H1 (cell line): ENCODE data around the gene SHANK1. TPM values are rescaled to one million over a fixed set of nuclear protein-coding genes. Genes with fewer than 3 reads are reported as not detected.

Experiments
- CTCF ChIA-PET: fragments of 300-600 bp; sonication (Branson Sonifier 250); formaldehyde crosslinking; loops from one replicate; lab custom pipeline; 2021; ENCODE audit not compliant: partially characterized antibody; lab: Charles Lee
- POLR2A ChIA-PET: fragments of 300-600 bp; sonication (Branson Sonifier 250); formaldehyde crosslinking; loops from one replicate; lab custom pipeline; 2021; ENCODE audit warnings: inconsistent platforms; ENCODE audit not compliant: partially characterized antibody; lab: Charles Lee
- DNase-seq, 2 experiments: peaks; one replicate each; pipeline versions ENCODE4 v3.0.0 to v3.0.0-alpha.2; 2010 to 2022; ENCODE audit warnings: low spot score in 2 of 2, low read depth in 1 of 2, mixed read lengths in 1 of 2
- FAIRE-seq: peaks from 2 replicates; lab custom pipeline; 2011; peaks lifted over from hg19 to GRCh38; lab: Jason Lieb, UNC
- H2AFZ ChIP-seq: 2 replicates; pipeline ENCODE4 v1.8.1; 2012; ENCODE audit warnings: low read length, inconsistent platforms
- H2AK5ac ChIP-seq: 2 replicates; pipeline ENCODE4 v1.6.1; 2013; ENCODE audit warnings: low read depth, low read length
- H2BK120ac ChIP-seq: replicated peaks from 2 replicates; pipeline ENCODE3; 2013; ENCODE audit warnings: low read depth, low read length, inconsistent platforms
- H2BK12ac ChIP-seq: 2 replicates; pipeline ENCODE4 v1.6.1; 2013; ENCODE audit warnings: low read depth, low read length
- H2BK15ac ChIP-seq: 2 replicates; pipeline ENCODE4 v1.6.1; 2013; ENCODE audit warnings: low read length
- H2BK20ac ChIP-seq: 2 replicates; pipeline ENCODE4 v1.6.1; 2013; ENCODE audit warnings: low read length
- H2BK5ac ChIP-seq: 2 replicates; pipeline ENCODE4 v1.6.1; 2013; ENCODE audit warnings: low read depth, low read length
- H3K14ac ChIP-seq: 2 replicates; pipeline ENCODE4 v1.6.1; 2013; ENCODE audit warnings: inconsistent platforms; ENCODE audit not compliant: insufficient read length
- H3K18ac ChIP-seq: 2 replicates; pipeline ENCODE4 v1.6.1; 2013; ENCODE audit warnings: low read length; ENCODE audit errors: extremely low read depth
- H3K23ac ChIP-seq: 2 replicates; pipeline ENCODE4 v1.6.1; 2013; ENCODE audit warnings: inconsistent platforms; ENCODE audit not compliant: insufficient read length
- H3K23me2 ChIP-seq: 2 replicates; pipeline ENCODE4 v1.6.1; 2013; ENCODE audit warnings: low read depth, low read length
- H3K27ac ChIP-seq: 2 replicates; pipeline ENCODE4 v1.6.1; 2011; ENCODE audit warnings: low read depth, low read length, inconsistent platforms
- H3K27me3 ChIP-seq, 4 experiments: replicated peaks in 1 of 4; 1 replicate in 1 of 4; 2 replicates in 3 of 4; pipeline versions ENCODE4 v1.6.1 to v1.8.1; 2011 to 2013; ENCODE audit warnings: low read length in 3 of 4, mild to moderate bottlenecking in 3 of 4, inconsistent platforms in 2 of 4, mixed read lengths in 2 of 4, moderate library complexity in 1 of 4; ENCODE audit not compliant: control insufficient read depth in 3 of 4, insufficient read depth in 3 of 4; ENCODE audit errors: extremely low read depth in 1 of 4
- H3K36me3 ChIP-seq, 4 experiments: 2 replicates each; pipeline versions ENCODE4 v1.6.1 to v1.8.1; 2011 to 2013; ENCODE audit warnings: mild to moderate bottlenecking in 4 of 4, low read length in 3 of 4, moderate library complexity in 2 of 4, control low read depth in 1 of 4, inconsistent platforms in 1 of 4; ENCODE audit not compliant: insufficient read depth in 4 of 4, control insufficient read depth in 2 of 4
- H3K4ac ChIP-seq: replicated peaks from 2 replicates; pipeline ENCODE3; 2013; ENCODE audit warnings: low read length, low read depth, mixed read lengths, inconsistent platforms; ENCODE audit not compliant: insufficient read length
- H3K4me1 ChIP-seq, 4 experiments: replicated peaks in 1 of 4; 1 replicate in 1 of 4; 2 replicates in 3 of 4; pipeline versions ENCODE4 v1.6.1 to v1.8.1; 2011 to 2013; ENCODE audit warnings: low read length in 3 of 4, inconsistent platforms in 2 of 4, mixed read lengths in 1 of 4; ENCODE audit not compliant: insufficient read depth in 4 of 4, control insufficient read depth in 3 of 4
- H3K4me2 ChIP-seq, 2 experiments: 2 replicates each; pipeline versions ENCODE4 v1.6.1 to v1.8.1; 2011 to 2013; ENCODE audit warnings: low read depth in 2 of 2, low read length in 2 of 2, control low read depth in 1 of 2, inconsistent platforms in 1 of 2, mild to moderate bottlenecking in 1 of 2; ENCODE audit not compliant: insufficient read depth in 1 of 2
- H3K4me3 ChIP-seq, 4 experiments: fragments of 200-600, 300-600 bp in 1 of 4; sonication (generic), shearing (Covaris generic), sonication (Bioruptor Twin) in 1 of 4; 2 replicates each; pipeline versions ENCODE4 v1.5.1 to v1.8.1; 2011 to 2016; ENCODE audit warnings: low read length in 4 of 4, low read depth in 3 of 4, control low read depth in 2 of 4, inconsistent platforms in 2 of 4, mild to moderate bottlenecking in 2 of 4, mixed read lengths in 1 of 4, moderate library complexity in 1 of 4; ENCODE audit not compliant: insufficient read depth in 2 of 4; ENCODE audit errors: extremely low read depth in 1 of 4
- H3K56ac ChIP-seq: replicated peaks from 2 replicates; pipeline ENCODE3; 2013; ENCODE audit warnings: low read depth, mild to moderate bottlenecking, mixed read lengths, low read length, inconsistent platforms; ENCODE audit not compliant: insufficient read length
- H3K79me1 ChIP-seq: 2 replicates; pipeline ENCODE4 v1.6.1; 2013; ENCODE audit warnings: low read depth, low read length, control low read depth
- H3K79me2 ChIP-seq, 2 experiments: 2 replicates each; pipeline versions ENCODE4 v1.6.1 to v1.8.1; 2012 to 2013; ENCODE audit warnings: low read length in 2 of 2, mild to moderate bottlenecking in 2 of 2, inconsistent platforms in 1 of 2; ENCODE audit not compliant: insufficient read depth in 2 of 2, control insufficient read depth in 1 of 2
- H3K9ac ChIP-seq, 4 experiments: replicated peaks in 1 of 4; 1 replicate in 1 of 4; 2 replicates in 3 of 4; pipeline versions ENCODE4 v1.6.1 to v1.8.1; 2011 to 2013; ENCODE audit warnings: low read depth in 3 of 4, low read length in 3 of 4, control low read depth in 2 of 4, mild to moderate bottlenecking in 2 of 4, moderate library complexity in 2 of 4, inconsistent platforms in 1 of 4; ENCODE audit errors: extremely low read depth in 1 of 4
- H3K9me3 ChIP-seq, 2 experiments: 2 replicates each; pipeline versions ENCODE4 v1.6.1 to v1.8.1; 2012 to 2013; ENCODE audit warnings: mild to moderate bottlenecking in 2 of 2, moderate library complexity in 2 of 2, control low read depth in 1 of 2, inconsistent platforms in 1 of 2, low read depth in 1 of 2, low read length in 1 of 2, mixed read lengths in 1 of 2; ENCODE audit not compliant: insufficient read depth in 2 of 2
- H4K20me1 ChIP-seq, 2 experiments: replicated peaks in 1 of 2; 2 replicates each; pipeline versions ENCODE3 to v1.8.1; 2011 to 2013; ENCODE audit warnings: inconsistent platforms in 2 of 2, low read length in 2 of 2, mild to moderate bottlenecking in 1 of 2; ENCODE audit not compliant: insufficient read depth in 2 of 2, control insufficient read depth in 1 of 2
- H4K5ac ChIP-seq: 2 replicates; pipeline ENCODE4 v1.6.1; 2013; ENCODE audit warnings: low read length, low read depth, mixed read lengths, inconsistent platforms; ENCODE audit not compliant: insufficient read length
- H4K8ac ChIP-seq: 2 replicates; pipeline ENCODE4 v1.8.0; 2013; ENCODE audit warnings: mild to moderate bottlenecking, moderate library complexity, low read length, inconsistent platforms; ENCODE audit not compliant: insufficient read depth; ENCODE audit errors: extremely low read depth
- H4K91ac ChIP-seq: replicated peaks from 2 replicates; pipeline ENCODE3; 2013; ENCODE audit warnings: low read length, mixed read lengths, inconsistent platforms; ENCODE audit not compliant: insufficient read length
- CREB1 ChIP-seq: IDR thresholded peaks from 2 replicates; pipeline ENCODE4 v1.6.1; 2012; ENCODE audit warnings: inconsistent platforms
- YY1 ChIP-seq: IDR thresholded peaks from 2 replicates; pipeline ENCODE4 v1.6.1; 2011; ENCODE audit warnings: low read depth, mild to moderate bottlenecking, low read length
- WGBS, 2 experiments: shearing (Covaris generic) in 1 of 2; methylation state at CpG; one replicate each; pipeline versions ENCODE4 v1.1.6 to v1.1.7; 2013 to 2015; ENCODE audit warnings: low lambda C conversion rate in 2 of 2, mixed read lengths in 2 of 2, inconsistent platforms in 1 of 2, low coverage in 1 of 2, missing lambda C conversion rate in 1 of 2; ENCODE audit not compliant: insufficient replicate concordance in 2 of 2, insufficient coverage in 1 of 2, insufficient read length in 1 of 2; ENCODE audit errors: extremely low coverage in 1 of 2, missing lambda C conversion rate in 1 of 2; 5-methylcytosine and 5-hydroxymethylcytosine counted together
- polyA plus RNA-seq, 7 experiments: library from polyadenylated mRNA; depleted of rRNA in 3 of 7; stranded (reverse) in 5 of 7; unstranded in 2 of 7; fragments of >200 nt in 5 of 7; fragments of 200-250 nt in 2 of 7; gene quantifications; 1 replicate in 5 of 7; 2 replicates in 1 of 7; 4 replicates in 1 of 7; pipeline versions ENCODE4 v1.2.1 to v1.2.3, GENCODE V29; 2011 to 2013; ENCODE audit warnings: missing spikeins in 2 of 7, mixed read lengths in 2 of 7
- total RNA-seq: library from RNA; stranded (reverse); fragmentation: NEBNext Ultra II Directional; extraction: Animal tissue kit (Norgen Biotek cat#: 25700); gene quantifications from 2 replicates; pipeline ENCODE4 v1.2.1, GENCODE V29; 2021

SHANK1 gene
- total and polyA plus RNA-seq, 2 of the 8 experiments (the other 6 are each of a cell fraction or from before 2014, with no cell fraction given) = 1.1 to 3.7 TPM

- Histone ChIP-seq H3K56ac (no peak overlapping the region), H4K91ac (no peak overlapping the region), H3K4me3 (no peak overlapping the region), H4K20me1 (no peaks in the 10 kb centered on the region), H3K36me3 (no peaks in the 10 kb centered on the region), H3K23me2 (no peaks in the 10 kb centered on the region), H3K18ac (no peak overlapping the region), H3K4ac (no peak overlapping the region), H3K9me3 (no peaks in the 10 kb centered on the region), H3K23ac (no peak overlapping the region), H4K8ac (no peak overlapping the region), H3K79me1 (no peaks in the 10 kb centered on the region), H4K5ac (no peak overlapping the region), H2BK20ac (no peak overlapping the region), H3K4me2 (no peak overlapping the region), H2BK12ac (no peak overlapping the region), H2BK120ac (no peak overlapping the region), H2BK5ac (no peak overlapping the region), H3K27ac (no peak overlapping the region), H3K9ac (no peak overlapping the region), H3K27me3 (0 out of 7 replicates have a peak, but pooled peaks cover 0 to 2% (median 0%) of the 10 kb centered on the region in 4 experiments), H3K79me2 (no peaks in the 10 kb centered on the region), H2AK5ac (no peak overlapping the region), H3K14ac (no peak overlapping the region), H3K4me1 (0 out of 7 replicates have a peak, but pooled peaks cover 0 to under 1% (median 0%) of the 10 kb centered on the region in 4 experiments), H2BK15ac (no peak overlapping the region), H2AFZ (no peak overlapping the region)
- FAIRE-seq (no peak), DNase-seq (no peak)
- TF ChIP-seq CREB1 (no peak), YY1 (no peak)
- WGBS, 2 experiments = 87% methylated on average over 10 of the region's 10 CpGs; no CpG with 5 or more reads in 1 of the 2 experiments
- POLR2A ChIA-PET = no interaction called here
- CTCF ChIA-PET = interaction anchor here (2.4 kb wide), 1 partner anchor 208 kb away, joined by 11 read pairs; no protein-coding TSS in a partner anchor
These were observed 25.6 kb upstream of the SHANK1 start for GRCh38 chr19:50745221-50745620.
